Suppressor macrophage treated with lipopolysaccharide for 1 hour (primary cell): ENCODE results near the gene SLCO4A1.

Experiments
- DNase-seq, 3 donors: peaks; one replicate each; pipeline ENCODE4 v3.0.0-alpha.2; 2020 to 2022

SLCO4A1 gene

DNA sequence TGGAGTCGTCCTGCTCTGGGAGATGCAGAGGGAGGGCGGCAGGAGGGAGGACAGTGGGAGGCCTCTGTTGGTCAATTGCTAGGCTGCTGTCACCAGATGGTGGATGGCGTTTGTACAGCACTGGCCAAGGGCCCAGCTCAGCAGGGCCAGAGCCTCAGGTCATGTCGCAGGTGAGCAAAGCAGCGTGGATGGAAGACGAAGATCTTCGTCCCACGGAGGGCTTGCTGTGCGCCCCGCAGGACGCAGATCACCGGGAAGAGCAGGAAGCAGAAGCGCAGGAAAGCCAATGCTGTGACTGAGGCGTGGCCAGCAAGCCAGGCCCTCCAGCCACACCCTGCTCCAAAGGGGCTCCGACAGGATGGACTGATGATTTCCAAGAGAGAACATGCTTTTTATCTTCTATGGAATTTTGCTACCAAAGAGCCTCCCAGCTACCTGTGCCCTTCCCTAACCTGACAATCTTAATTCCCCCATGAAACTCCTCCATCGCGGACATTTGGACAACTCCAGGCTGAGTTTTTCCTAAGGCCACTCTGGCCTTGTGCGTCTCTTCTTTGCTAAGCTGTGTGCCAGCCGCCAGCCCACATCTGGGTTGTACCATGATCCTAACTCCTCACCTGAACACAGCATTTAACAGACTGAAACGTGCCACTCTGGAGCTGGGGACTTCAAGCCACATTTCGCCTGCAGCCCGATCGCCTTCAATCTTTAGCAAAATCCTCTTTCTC lies 3.5 kb upstream of the SLCO4A1 start:
- no peak for DNase-seq

DNA sequence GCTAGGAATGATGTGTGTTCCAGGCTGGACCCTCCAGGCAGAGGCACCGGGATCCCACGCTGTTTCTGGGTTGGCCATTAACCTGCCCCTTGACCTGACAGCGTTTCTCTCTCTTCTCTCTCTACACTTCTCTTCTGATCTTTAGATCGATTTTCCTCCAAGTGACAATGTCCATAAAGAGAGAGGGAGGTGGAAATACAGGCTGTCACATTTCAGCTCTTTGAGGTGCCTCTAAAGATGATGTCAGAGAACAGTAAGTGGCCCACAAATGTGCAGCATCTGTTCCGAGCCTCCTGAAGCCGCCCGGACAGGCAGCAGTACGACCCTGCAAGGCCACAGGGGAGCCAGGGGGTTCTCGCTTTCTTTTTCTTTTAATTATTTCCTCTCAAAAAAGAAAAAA lies 2.5 kb upstream of the SLCO4A1 start:
- no peak for DNase-seq

DNA sequence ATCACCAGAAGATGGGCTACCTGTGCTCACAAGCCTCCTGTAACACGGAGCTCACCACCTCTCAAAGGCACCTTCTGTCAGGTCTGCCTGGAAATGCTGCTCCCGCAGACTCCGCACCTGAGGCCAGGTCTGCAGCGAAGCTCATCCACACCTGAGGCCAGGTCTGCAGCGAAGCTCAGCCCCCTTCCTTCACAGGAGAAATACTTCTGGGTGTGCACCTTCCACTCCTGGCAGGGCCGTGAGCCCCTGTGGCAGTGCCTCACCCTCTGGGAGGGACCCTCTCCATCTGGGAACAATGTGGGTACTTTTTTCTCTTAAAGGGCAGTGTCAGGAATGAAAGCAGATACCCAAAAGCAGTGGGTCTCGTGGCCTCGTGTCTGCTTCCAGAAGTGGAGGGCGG lies 1.4 kb upstream of the SLCO4A1 start:
- no peak for DNase-seq

DNA sequence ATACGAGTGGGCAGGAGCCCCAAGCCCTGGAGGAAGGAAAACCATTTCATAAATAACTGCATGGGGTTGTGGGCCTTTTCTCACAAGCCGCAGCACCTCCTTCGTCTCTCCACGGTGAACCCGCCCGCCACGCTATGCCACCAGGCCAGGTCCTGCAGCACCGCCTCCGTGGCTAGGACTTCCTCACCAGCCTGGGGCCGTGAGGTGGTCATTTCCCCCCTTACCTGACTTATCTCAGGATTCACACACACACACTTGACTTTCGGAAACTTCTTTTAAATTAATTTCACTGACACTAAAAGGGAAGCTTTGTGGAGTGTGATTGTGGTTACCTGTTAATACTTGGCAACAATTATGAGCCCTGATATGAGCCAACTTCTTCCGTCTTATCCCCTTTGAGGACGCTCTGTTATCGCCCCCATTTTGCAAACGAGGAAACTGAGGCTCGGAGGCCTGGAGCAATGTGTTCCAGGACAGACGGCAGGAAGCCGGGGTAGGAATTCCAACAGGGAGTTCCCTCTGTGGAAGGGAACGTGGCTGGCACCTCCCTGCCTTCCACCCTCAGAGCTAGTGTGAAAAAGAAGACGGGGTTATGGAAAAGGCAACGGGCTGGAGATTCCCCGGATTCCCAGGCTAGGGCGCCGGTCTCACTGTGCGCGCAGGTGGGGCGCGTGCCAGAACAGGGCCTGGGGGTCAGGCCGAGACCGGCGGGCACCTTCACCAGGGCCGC lies 817 bp upstream of the SLCO4A1 start:
- DNase-seq = no peak

DNA sequence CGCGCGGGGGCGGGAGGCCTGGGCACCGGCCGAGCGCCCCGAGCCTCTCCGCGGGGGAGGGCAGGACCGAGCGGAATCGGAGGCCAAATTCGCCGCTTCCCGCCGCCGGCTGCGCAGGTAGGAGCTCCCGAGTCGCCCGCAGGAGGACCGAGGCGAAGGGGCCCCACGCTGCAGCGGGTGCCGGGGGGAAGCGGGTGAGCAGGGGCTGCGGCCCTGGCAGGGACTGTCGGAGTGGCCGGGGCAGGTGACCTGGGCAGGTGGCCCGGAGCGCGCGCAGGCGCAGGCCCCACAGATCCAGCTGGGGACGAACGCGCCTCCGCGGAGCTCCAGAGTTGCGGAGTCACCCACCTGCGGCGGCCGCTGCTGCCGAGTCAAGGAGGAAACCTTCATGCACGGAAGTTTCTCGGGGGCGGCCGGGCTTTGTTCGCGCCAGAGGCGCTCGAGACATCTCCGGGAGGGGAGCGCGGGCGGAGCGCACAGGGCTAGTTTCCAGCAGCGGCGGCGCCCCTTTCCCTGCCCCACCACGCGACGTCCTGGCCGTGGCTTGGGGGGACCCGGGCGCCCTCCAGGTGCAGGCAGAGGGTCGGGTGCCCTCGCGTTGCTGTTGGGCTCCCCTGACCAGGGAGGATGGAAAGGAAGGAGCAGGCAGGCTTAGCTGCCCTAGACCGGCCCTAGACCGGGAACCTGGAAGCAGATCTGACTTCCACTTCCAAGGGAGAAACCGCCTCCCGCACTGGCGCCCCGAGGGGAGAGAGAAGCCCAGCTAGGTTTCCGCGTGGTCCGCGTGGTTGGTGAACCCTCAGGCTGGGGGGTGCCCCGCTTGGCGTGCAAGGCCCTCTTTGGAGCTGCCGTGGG lies 590 bp downstream of the SLCO4A1 start:
- DNase-seq = peak; percentile 34 to 62 (median 38)

DNA sequence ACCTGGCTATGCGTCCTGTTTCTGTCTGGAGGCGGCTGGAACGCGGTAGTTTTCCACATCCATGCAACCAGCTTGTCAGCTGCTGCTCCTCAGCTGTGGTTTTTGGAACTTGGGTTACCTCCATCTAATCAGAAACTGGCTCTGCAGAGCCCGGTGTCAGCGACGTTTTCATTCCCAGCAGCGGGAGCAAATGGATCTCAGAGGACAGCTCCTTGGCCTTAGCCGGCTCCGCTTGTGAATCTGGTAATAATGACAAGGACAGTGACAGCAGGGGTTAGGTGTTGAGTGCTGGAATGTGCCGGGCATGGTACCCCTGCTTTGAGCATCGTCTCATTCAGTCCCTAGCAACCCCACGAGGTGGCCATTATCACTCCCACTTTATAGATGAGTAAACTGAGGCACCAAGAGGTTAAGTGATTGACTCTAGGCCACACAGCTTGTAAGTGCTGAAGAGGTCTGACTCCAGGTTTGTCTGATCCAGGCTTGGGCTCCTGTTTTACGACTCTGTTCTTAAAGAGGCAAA lies 1.3 kb downstream of the SLCO4A1 start:
- DNase-seq = no peak

DNA sequence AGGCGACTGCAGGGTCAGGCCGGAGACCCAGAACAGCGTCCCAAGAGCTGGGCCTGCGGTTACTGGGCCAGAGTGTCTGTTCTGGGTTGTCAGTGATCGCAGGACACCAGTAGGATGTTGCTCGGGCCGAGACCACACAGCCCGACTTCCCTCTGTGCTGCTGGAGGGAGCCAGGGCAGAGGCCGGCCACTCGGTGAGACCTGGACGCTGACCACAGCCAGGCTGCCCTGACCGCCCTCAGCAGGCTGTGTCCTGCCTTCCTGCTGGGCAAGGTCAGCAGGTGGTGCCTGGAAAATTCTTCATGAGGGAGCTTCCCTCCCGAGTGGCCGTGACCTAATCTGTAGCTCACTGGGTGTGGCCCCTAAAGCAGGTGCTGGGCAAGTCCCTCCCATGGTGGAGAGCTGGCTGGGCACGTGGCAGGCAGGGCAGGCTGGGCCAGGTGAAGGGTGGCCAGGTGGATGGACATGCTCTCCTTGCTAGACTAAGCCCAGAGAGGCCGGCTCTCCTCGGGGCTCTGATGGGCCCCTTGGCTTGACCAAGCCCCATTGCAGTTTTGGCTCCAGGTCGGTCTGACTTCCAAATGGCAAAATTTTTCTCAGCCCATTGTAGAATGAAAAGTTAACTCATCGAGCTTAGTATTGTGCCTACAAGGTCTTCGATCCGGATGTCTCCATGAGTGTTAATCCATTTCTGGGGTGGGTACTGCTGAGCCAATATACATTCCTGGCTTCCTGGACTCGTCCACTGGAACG lies 1.9 kb downstream of the SLCO4A1 start:
- no peak for DNase-seq

DNA sequence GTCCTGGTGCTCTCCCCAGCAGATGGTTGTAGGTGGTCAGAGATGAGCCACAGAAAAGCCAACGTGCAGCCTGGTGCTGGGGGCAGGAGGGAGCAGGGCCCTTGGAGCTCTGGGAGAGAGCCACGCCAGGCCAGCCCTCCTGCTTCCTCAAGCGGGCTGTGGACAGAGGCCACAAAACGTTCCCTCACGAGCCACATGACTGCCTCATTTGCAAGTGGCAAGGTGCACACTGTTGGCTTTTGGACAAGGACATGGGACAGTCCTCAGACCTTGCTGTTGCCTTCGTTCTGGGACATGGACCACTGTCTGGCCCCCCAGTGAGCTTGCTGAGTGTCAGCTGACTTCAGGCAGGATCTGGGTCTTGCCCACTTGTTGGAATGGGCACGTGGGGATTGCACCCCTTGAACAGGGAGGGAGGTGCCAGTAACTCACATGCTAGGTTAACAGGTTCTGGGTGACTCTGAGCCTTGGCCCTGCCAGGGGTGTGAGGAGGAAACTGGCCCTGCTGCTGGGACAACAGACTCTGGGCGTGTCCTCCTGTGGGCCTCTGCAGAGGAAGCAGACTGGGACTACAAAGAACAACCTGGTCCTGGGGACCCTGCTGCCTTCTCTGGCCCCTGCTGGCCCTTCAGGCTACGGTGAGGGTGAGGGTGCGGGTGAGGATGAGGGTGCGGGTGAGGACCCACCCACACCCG lies 2.6 kb downstream of the SLCO4A1 start:
- peak in 1 of 3 donors; percentile 31 for DNase-seq

DNA sequence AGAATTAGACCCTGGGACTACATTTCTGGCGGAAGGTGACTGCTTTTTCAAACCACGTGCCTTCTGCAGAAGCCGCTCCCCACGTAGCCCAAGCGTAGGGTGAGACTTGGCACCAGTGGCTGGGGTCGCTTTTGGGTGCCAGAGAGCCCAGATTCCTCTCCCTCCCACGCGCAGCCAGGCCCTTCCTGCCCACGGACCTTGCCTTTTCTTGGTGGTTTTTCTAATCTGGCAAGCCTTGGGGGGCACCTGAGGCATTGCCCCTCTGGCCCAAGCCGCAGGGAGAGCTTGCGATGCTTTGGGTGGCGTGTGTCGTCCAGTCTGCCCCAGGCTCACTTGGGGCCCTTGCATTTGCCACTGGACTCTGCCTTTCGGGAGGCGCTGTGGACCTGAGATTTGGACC lies 3.3 kb downstream of the SLCO4A1 start:
- DNase-seq = no peak

DNA sequence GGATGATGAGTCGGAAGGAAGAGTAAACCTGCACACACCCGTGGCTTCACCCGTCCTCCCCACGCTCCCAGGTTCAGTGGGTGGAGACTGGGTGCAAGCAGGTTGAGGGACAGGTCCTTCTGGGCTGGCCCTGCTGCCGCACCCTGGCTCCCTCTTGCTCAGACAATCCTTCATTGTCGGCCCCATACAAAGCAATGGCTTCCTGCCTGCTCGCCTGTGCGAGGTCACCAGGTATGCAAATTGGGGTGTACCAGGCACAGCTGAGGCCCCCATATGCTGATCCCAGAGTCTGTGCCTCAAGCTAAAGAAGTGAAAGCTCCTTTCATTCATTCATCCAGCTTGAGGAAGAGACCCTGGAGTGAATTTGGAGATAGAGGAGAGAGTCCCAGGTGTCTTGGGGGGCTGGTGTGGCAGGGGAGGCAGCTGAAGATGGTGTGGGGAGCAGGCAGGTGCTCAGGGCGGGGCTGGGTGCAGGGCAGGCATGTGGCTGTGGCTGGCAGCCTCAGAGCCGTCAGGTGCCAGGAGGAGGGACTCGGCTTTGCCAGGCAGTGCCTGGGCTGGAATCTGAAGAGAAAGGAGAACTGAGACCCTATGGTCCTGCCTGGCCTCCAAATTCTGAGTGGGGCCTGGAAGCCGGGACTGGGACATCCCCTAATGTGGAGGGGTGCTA lies 4.7 kb downstream of the SLCO4A1 start:
- DNase-seq = no peak

DNA sequence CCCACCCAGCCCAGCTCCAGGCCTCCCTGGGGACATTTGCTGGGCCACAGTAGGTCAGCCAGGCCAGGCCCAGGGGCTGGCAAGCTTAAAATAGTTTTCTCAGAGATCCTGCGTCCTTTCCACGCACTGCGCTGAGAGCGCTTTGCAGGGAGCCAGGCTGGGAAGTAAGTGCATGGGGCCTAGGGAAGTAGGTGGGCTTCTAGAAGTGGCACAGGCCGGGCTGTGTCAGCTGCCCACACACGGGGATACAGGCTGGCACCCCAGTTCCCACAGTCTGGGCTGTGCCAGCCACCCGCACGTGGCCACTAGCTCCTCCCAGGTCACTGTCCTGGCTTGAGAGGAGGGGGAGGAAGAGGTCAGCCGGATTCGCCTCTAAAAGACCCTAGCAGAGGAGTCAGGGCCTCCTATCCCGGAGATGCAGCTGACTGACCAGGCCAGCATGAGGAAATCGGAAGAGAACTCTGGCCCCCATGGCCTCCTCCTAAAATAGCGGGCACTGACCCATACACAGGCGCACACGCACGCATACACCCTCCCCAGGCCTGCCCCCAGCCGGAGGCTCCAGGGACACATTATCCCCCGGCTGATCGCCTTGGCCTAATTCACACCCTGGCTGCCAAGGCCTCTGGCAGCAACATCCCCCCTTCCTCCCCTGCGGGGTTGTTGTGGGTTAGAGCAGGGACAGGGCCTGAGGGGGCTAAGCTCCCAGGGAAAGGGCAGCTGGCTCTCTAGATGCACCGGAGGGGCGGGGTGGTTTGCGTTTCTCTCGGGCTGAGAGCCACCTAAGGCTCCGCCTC lies 5.4 kb downstream of the SLCO4A1 start:
- DNase-seq = no peak

DNA sequence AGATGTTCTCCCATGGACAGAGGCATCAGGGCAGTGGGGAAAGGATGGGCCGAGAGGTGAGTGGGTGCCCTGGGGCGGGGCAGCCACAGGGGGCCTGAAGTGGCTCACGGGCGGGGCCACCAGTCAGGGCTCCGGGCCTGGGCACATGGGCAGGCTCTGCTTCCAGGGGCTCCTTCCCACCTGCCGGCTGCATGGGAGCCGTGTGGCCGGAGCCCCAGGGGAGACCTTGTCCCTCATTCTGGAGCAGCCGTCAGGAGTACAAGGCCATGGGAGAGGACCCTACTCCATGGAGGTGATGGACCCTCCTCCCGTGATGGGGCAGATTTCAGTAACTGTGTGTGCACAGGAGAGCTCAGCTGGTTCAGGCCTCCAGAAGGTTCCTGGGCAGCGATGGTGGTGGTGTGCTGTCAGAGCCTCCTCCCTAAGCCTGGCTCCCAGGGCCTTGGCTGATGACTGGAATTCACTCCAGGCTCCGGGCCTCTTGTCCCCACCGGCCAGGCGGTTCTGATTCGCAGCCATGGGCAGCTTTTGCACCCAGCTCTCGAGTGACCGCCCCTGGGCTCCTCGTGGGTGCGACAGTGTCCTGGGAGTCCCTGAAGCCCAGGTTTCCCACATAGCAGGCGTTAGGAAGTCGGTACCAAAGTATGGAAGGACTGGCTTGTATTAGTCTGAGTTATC lies 6.2 kb downstream of the SLCO4A1 start:
- no peak for DNase-seq

DNA sequence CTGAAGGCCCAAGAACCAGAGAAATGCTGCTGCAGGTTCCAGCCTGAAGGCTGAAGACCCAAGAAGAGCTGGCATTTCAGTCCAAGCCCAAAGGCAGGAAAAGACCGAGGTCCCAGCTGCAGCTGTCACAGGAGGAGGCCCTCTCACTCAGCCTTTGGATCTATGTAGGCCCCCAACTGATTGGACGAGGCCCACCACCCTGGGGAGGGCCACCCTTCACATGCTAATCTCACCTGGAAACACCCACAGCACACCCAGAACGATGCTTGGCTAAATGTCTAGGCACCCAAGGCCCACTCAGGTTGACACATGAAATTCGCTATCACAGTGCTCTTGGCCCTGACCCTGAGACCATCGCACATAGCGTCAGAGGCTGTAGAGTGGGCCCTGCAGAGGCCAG lies 6.8 kb downstream of the SLCO4A1 start:
- no peak for DNase-seq

DNA sequence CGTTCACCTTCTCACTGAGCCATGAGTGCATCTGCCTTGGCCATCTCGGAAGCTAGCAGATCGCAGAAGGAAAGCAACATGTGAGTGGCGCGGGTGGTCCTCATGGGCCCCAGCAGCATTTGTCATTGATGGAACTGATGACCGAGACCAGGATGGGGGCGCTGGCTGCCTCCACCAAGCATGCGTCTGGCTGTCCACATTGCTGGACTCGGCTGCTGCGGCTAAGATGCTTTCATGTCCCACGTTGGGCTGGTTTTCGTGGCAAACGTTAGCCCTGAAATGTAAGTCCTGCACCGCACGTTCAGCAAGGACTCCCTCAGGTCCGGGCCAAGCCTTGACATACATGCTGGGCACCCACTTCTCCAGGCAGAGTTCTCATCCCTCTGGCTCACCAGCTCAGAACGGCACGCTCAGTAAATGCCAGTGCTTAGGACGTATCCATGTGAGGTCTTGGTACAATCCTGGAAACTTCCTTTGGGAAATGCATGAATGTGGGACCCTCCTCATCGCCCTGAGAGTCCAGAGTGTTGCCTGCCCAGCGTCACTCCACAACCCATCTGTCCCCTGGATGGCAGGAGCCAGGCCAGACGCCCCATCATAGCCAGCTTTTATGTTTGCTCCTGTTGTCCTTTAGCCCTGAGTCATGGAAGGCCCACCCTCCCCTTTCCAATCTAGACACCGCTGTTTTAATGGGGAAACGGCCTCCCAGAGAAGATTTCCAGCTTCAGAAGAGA lies 8.4 kb downstream of the SLCO4A1 start:
- no peak for DNase-seq

DNA sequence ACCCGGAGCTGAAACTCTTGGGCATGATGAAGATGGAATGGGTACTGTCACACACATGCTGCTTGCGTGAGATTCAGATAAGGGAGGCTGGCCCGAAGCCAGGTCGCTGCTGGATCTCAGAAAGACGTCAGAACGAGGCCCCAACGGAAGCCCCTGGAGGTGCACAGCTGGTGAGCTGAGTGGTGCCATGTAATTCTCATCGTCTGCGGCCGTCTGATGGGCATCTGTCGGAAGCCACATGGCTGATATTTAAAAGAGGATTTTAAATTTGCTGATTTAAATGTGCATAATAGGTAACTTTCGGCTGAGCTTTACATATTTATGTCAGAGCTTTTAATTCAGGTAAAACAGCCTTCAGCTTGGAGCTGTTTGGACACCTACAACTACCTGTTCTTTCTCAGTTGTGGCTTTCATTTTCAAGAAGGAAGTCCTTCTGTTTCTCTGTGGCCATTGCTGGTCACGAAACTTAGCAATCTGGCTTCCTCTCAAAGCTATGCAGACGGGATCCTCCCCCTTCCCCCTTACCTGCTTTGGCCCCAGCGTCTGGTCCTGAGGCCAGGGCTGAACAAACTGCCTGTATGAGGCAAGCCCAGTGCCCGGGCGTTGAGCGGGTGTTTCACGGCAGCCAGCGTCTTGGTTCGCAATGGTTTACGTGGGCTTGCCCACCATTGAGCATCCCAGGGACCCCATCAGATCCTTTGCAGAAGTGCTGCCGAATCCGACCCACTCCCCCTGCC lies 9.2 kb downstream of the SLCO4A1 start:
- DNase-seq = peak; percentile 38 to 52 (median 44)

DNA sequence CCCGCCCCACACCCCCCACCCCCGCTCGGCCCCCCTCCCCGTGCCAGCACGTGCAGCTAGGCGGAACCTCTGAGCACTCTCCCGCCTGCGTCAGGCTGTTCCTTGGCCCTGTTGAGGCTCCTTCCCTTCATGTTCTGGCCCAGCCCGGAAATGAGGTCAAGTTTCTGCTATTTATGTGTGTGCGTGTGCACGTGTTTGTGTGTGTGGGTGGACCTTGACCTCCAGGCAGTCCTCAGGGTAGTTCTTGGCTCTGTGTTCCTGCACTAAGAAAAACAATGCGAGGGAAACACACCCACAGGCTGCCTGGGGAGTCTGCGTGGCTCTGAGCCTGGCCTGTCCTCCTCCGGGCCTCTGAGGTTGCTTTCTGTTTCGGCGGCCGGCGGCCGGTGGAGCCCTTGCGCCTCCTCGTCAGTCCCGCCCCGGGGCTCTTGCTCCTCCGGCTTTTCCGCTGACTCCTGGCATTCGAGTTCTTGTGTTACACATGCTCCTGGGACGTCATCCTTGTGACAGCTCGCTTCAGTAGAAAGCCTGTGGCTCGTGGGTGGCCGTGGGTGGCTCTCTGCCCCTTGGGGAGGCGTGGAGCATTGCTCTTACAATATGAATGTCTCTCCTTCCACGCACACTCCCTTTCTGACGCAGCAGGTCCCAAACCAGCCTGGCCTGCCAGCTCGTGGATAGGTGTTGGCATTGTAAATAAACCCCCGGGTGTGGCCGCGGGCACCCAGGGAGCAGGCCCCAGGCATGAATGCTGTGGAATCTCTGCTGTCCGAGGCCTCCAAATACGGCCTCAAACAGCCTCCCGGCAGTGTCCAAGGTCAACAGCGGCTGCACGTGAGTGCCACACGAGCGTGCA lies 10.0 kb downstream of the SLCO4A1 start:
- DNase-seq = peak; percentile 98 to 99 (median 98)

DNA sequence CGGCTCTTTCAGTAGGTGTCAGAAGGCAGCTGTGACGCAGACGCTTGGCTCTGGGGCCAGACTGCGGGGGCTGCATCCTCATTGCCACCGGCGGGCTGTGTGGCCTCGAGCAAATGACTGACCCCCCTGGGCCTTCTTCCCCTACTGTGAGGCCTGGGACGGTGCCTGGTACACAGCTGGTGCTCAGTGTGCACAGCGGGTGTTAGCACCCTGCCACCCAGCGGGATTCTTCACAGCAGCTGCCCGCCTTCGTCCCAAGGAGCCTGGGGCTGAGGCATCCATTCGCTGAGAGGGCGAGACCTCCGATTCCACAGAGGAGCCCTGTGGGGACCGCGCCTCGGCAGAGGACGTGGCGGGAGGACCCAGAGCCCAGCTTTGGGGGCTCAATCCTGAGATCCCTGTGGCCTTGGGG lies 10.6 kb downstream of the SLCO4A1 start:
- DNase-seq = no peak
